A549 (cell line): ENCODE data around the gene SKP1. TPM values are rescaled to one million over a fixed set of nuclear protein-coding genes. Genes with fewer than 3 reads are reported as not detected.
A peak's percentile ranks its signal among the peaks of the same experiment; 100 is the strongest.

Experiments
- ATAC-seq, 2 experiments: fragments of 200-7000 bp in 1 of 2; fragments of >200 bp in 1 of 2; cut with Nextera tagmentation in 1 of 2; cut with Tn5 transposase in 1 of 2; 3 replicates each; pipeline versions ENCODE4 v1.8.0 to v1.9.1; 2018 to 2020; ENCODE audit warnings: mild to moderate bottlenecking in 1 of 2, moderate library complexity in 1 of 2
- CTCF ChIA-PET: fragments of 300-600 bp; sonication (Branson Sonifier 250); formaldehyde crosslinking; extraction: SDS; loops from one replicate; lab custom pipeline; 2021; ENCODE audit warnings: antibody characterized with exemption, inconsistent platforms; lab: Yijun Ruan, JAX
- POLR2A ChIA-PET: fragments of 350-600 bp; formaldehyde crosslinking; extraction: SDS; loops from one replicate; lab custom pipeline; 2021; ENCODE audit warnings: antibody characterized with exemption, inconsistent platforms; lab: Yijun Ruan, JAX
- DNase-seq, 2 experiments: peaks; one replicate each; pipeline versions ENCODE4 v3.0.0 to v3.0.0-alpha.2; 2011 to 2016; ENCODE audit warnings: low read depth in 1 of 2, low spot score in 1 of 2
- FAIRE-seq: peaks from 2 replicates; lab custom pipeline; 2011; peaks lifted over from hg19 to GRCh38; lab: Jason Lieb, UNC
- H3K27ac ChIP-seq, 2 experiments: fragments of >200 bp; sonication (Bioruptor Twin); formaldehyde crosslinking; 3 replicates each; pipeline ENCODE4 v1.5.1; 2016 to 2017
- H3K4me1 ChIP-seq: fragments of >200 bp; sonication (Bioruptor Twin); formaldehyde crosslinking; 3 replicates; pipeline ENCODE4 v1.6.1; 2016
- H3K4me2 ChIP-seq: fragments of >200 bp; sonication (Bioruptor Twin); formaldehyde crosslinking; 3 replicates; pipeline ENCODE4 v1.6.1; 2016
- H3K4me3 ChIP-seq: fragments of >200 bp; sonication (Bioruptor Twin); formaldehyde crosslinking; 3 replicates; pipeline ENCODE4 v1.5.1; 2016
- H3K9me3 ChIP-seq: fragments of >200 bp; sonication (Bioruptor Twin); formaldehyde crosslinking; 3 replicates; pipeline ENCODE4 v1.6.1; 2016
- BHLHE40 ChIP-seq: IDR thresholded peaks from 2 replicates; pipeline ENCODE4 v1.6.1; 2012; ENCODE audit warnings: low read depth, low read length, inconsistent platforms
- CBX8 ChIP-seq: fragments of 200-600 bp; sonication (generic); IDR thresholded peaks from 2 replicates; pipeline ENCODE4 v1.6.1; 2016
- CHD2 ChIP-seq: fragments of 150-350 bp; IDR thresholded peaks from 2 replicates; pipeline ENCODE4 v1.6.1; 2014; ENCODE audit warnings: low read length; ENCODE audit not compliant: partially characterized antibody
- CHD4 ChIP-seq: fragments of 200-600 bp; sonication (generic); IDR thresholded peaks from 2 replicates; pipeline ENCODE4 v1.6.1; 2016; ENCODE audit warnings: antibody characterized with exemption, mild to moderate bottlenecking, borderline replicate concordance
- ELK1 ChIP-seq: fragments of 150-350 bp; IDR thresholded peaks from 2 replicates; pipeline ENCODE4 v1.6.1; 2014; ENCODE audit warnings: low read depth, mild to moderate bottlenecking, low read length
- ESRRA ChIP-seq: fragments of 150-350 bp; IDR thresholded peaks from 2 replicates; pipeline ENCODE4 v1.6.1; 2014; ENCODE audit warnings: mild to moderate bottlenecking, low read length, borderline replicate concordance
- HES2 ChIP-seq: fragments of >200 bp; sonication (Bioruptor Twin); formaldehyde crosslinking; IDR thresholded peaks from 2 replicates; pipeline ENCODE4 v1.6.1; 2016
- HMGXB4 ChIP-seq: fragments of 250-450 bp; sonication (Bioruptor Pico); IDR thresholded peaks from 2 replicates; pipeline ENCODE4 v1.5.0; 2021; ENCODE audit warnings: mild to moderate bottlenecking, moderate library complexity, borderline replicate concordance
- HOXA7 ChIP-seq: fragments of 250-450 bp; sonication (Bioruptor Pico); IDR thresholded peaks from 2 replicates; pipeline ENCODE4 v1.5.0; 2020; ENCODE audit warnings: mild to moderate bottlenecking, moderate library complexity
- KDM1A ChIP-seq: fragments of 200-600 bp; sonication (generic); IDR thresholded peaks from 2 replicates; pipeline ENCODE4 v1.6.1; 2016; ENCODE audit warnings: low read depth, mild to moderate bottlenecking
- MAFK ChIP-seq: fragments of 450-650 bp; IDR thresholded peaks from 2 replicates; pipeline ENCODE4 v1.6.1; 2014; ENCODE audit not compliant: partially characterized antibody
- MAZ ChIP-seq: fragments of 150-350 bp; IDR thresholded peaks from 2 replicates; pipeline ENCODE4 v1.6.1; 2014; ENCODE audit warnings: antibody characterized with exemption, low read depth, low read length, borderline replicate concordance
- PBX3 ChIP-seq: IDR thresholded peaks from 2 replicates; pipeline ENCODE4 v1.6.1; 2012
- POLR2AphosphoS2 ChIP-seq: conservative IDR thresholded peaks from 2 replicates; pipeline ENCODE4 v1.6.1; 2012; ENCODE audit warnings: low read length, improper control_type of control experiment, inconsistent platforms
- RAD21 ChIP-seq, 2 experiments: fragments of >200 bp in 1 of 2; sonication (Bioruptor Twin) in 1 of 2; formaldehyde crosslinking in 1 of 2; IDR thresholded peaks in 1 of 2; conservative IDR thresholded peaks in 1 of 2; 2 replicates in 1 of 2; 3 replicates in 1 of 2; pipeline ENCODE4 v1.6.1; 2012 to 2018; ENCODE audit warnings: inconsistent platforms in 1 of 2
- RFX5 ChIP-seq: fragments of 450-650 bp; IDR thresholded peaks from 2 replicates; pipeline ENCODE4 v1.7.1; 2014; ENCODE audit warnings: antibody characterized with exemption, mild to moderate bottlenecking, moderate library complexity
- TFCP2L1 ChIP-seq: fragments of 250-450 bp; sonication (Bioruptor Pico); IDR thresholded peaks from 2 replicates; pipeline ENCODE4 v1.5.0; 2021; ENCODE audit warnings: mild to moderate bottlenecking
- ZC3H11A ChIP-seq: fragments of 450-650 bp; IDR thresholded peaks from 2 replicates; pipeline ENCODE4 v1.6.1; 2014; ENCODE audit warnings: antibody characterized with exemption, mild to moderate bottlenecking
- ZFP36 ChIP-seq: fragments of 450-650 bp; IDR thresholded peaks from 2 replicates; pipeline ENCODE4 v1.6.1; 2014; ENCODE audit warnings: borderline replicate concordance; ENCODE audit not compliant: partially characterized antibody
- ZNF302 ChIP-seq: fragments of 250-450 bp; sonication (Bioruptor Pico); IDR thresholded peaks from 2 replicates; pipeline ENCODE4 v1.9.0; 2021; ENCODE audit warnings: inconsistent platforms, mild to moderate bottlenecking, moderate library complexity
- WGBS: methylation state at CpG from one replicate; pipeline ENCODE4 v1.1.6; 2017; ENCODE audit errors: missing lambda C conversion rate; 5-methylcytosine and 5-hydroxymethylcytosine counted together
- polyA plus RNA-seq, 4 experiments: library from polyadenylated mRNA; depleted of rRNA in 3 of 4; stranded (reverse); fragments of >200 nt; fragmentation: RNase III in 1 of 4; extraction: RNeasy Plus Mini Kit Qiagen cat#74134 plus additional on column Dnase treatment in 1 of 4; gene quantifications; 2 replicates in 3 of 4; 3 replicates in 1 of 4; pipeline ENCODE4 v1.2.3, GENCODE V29; 2011 to 2017

The SKP1 gene
- polyA plus RNA-seq, 2 of the 4 experiments (the other 2 are of a cell fraction) = 776 to 870 TPM

GRCh38 chr5:134142052-134142451 lies 34.7 kb downstream of the SKP1 start (continued):
- TF ChIP-seq HOXA7 (CRISPR knock-in tag) (no peak), ZFP36 (no peak)
- TF ChIP-seq, all 56 proteins: peak for 0

- CTCF ChIA-PET = interaction anchor here (1.2 to 20.9 kb wide), 17 partner anchors 8 to 148 kb away, joined by 3 to 546 read pairs (median 11); no protein-coding TSS in a partner anchor
- ATAC-seq (peak; percentile 10 to 25; a peak in 5 of 6 replicates), FAIRE-seq (no peak), DNase-seq (no peak)
- WGBS = 93% methylated on average over 9 of the region's 9 CpGs
- peaks cover 17% of the 10 kb centered on the region for H3K4me1 ChIP-seq
- TF ChIP-seq KDM1A (no peak), BHLHE40 (no peak), HES2 (no peak), ELK1 (no peak), MAZ (no peak), POLR2AphosphoS2 (no peak; the same call in 1 of the 2 replicates), CHD4 (no peak), MAFK (no peak), RFX5 (no peak), TFCP2L1 (CRISPR knock-in tag) (no peak), RAD21 (conservative IDR thresholded peaks at IDR 0.05 in 1 of 2, IDR thresholded peaks at IDR 0.05 in 1 of 2) (no peak), ESRRA (no peak), ZNF302 (CRISPR knock-in tag) (no peak), CBX8 (no peak), CHD2 (no peak), ZC3H11A (no peak), HOXA7 (CRISPR knock-in tag) (no peak), PBX3 (no peak), HMGXB4 (CRISPR knock-in tag) (no peak)
- no peak overlapping the region; a peak in 1 of 6 replicates for H3K27ac ChIP-seq
- H3K9me3 ChIP-seq = no peaks in the 10 kb centered on the region
- H3K4me2 ChIP-seq = no peak overlapping the region
- POLR2A ChIA-PET = interaction anchor here (1.9 kb wide), 1 partner anchor 102 kb away, joined by 10 read pairs; no protein-coding TSS in a partner anchor
- H3K4me3 ChIP-seq = no peak overlapping the region
Measured at GRCh38 chr5:134141331-134142050, 35.3 kb downstream of the SKP1 start.
